HepG2 (cell line): Measurements from ENCODE around the gene ZCCHC24. TPM values are rescaled to one million over a fixed set of nuclear protein-coding genes. Genes with fewer than 3 reads are reported as not detected.

ENCODE experiments used
- ATAC-seq: fragments of 200-7000 bp; cut with Tn5 transposase; 3 replicates; pipeline ENCODE4 v1.9.1; 2020; ENCODE audit warnings: mild to moderate bottlenecking, moderate library complexity
- BruUV-seq: library from RNA; stranded (reverse); fragments of 400-500 nt; replicated peaks from 2 replicates; lab custom pipeline; 2021; lab: Mats Ljungman, UMichigan
- CTCF ChIA-PET: fragments of 300-600 bp; formaldehyde crosslinking; extraction: SDS; loops from one replicate; lab custom pipeline; 2021; ENCODE audit warnings: low total read pairs, inconsistent platforms, low intra/inter-chr PET ratio; lab: Yijun Ruan, JAX
- POLR2A ChIA-PET: fragments of 350-600 bp; sonication (Branson Sonifier 250); formaldehyde crosslinking; loops from one replicate; lab custom pipeline; 2020; ENCODE audit warnings: antibody characterized with exemption, inconsistent platforms; lab: Yijun Ruan, JAX
- DNase-seq: peaks from one replicate; pipeline ENCODE4 v3.0.0-alpha.2; 2015; ENCODE audit warnings: low spot score
- FAIRE-seq: peaks from 3 replicates; lab custom pipeline; 2011; peaks lifted over from hg19 to GRCh38; lab: Jason Lieb, UNC
- H2AFZ ChIP-seq: one replicate; pipeline ENCODE4 v1.6.1; 2011; ENCODE audit warnings: low read length, inconsistent platforms
- H3K27ac ChIP-seq: fragments of 300-600 bp; 3 replicates; pipeline ENCODE4 v1.8.0; 2011; ENCODE audit warnings: mixed run types, mild to moderate bottlenecking, mixed read lengths, low read length, inconsistent platforms; ENCODE audit not compliant: insufficient read depth; ENCODE audit errors: extremely low read length
- H3K27me3 ChIP-seq, 2 experiments: fragments of 200-600 bp in 1 of 2; 2 replicates in 1 of 2; 3 replicates in 1 of 2; pipeline versions ENCODE4 v1.6.0 to v1.8.0; 2011; ENCODE audit warnings: low read length in 2 of 2, mild to moderate bottlenecking in 2 of 2, moderate library complexity in 2 of 2, inconsistent platforms in 1 of 2; ENCODE audit not compliant: insufficient read depth in 2 of 2, control insufficient read depth in 1 of 2
- H3K36me3 ChIP-seq, 2 experiments: fragments of 200-600 bp in 1 of 2; replicated peaks in 1 of 2; 2 replicates in 1 of 2; 3 replicates in 1 of 2; pipeline versions ENCODE4 v1.5.1 to v1.8.0; 2011; ENCODE audit warnings: low read length in 2 of 2, inconsistent platforms in 1 of 2; ENCODE audit not compliant: insufficient read depth in 2 of 2, control insufficient read depth in 1 of 2
- H3K4me1 ChIP-seq: 2 replicates; pipeline ENCODE4 v1.5.1; 2012; ENCODE audit warnings: low read length, inconsistent platforms; ENCODE audit not compliant: insufficient read depth
- H3K4me2 ChIP-seq: 2 replicates; pipeline ENCODE4 v1.6.0; 2011; ENCODE audit warnings: low read depth, low read length, inconsistent platforms
- H3K4me3 ChIP-seq, 3 experiments: fragments of 200-600 bp in 1 of 3; sonication (generic), shearing (Covaris generic) in 1 of 3; replicated peaks in 1 of 3; 2 replicates each; pipeline ENCODE4 v1.5.1; 2011 to 2016; ENCODE audit warnings: low read length in 3 of 3, inconsistent platforms in 2 of 3, low read depth in 2 of 3, mild to moderate bottlenecking in 2 of 3, control low read depth in 1 of 3, mixed read lengths in 1 of 3; ENCODE audit not compliant: insufficient read depth in 1 of 3
- H3K79me2 ChIP-seq: one replicate; pipeline ENCODE4 v1.6.1; 2011; ENCODE audit warnings: low read length, inconsistent platforms; ENCODE audit not compliant: insufficient read depth
- H3K9ac ChIP-seq: 2 replicates; pipeline ENCODE4 v1.6.0; 2011; ENCODE audit warnings: mild to moderate bottlenecking, low read depth, low read length, inconsistent platforms; ENCODE audit not compliant: insufficient read depth
- H3K9me3 ChIP-seq: 2 replicates; pipeline ENCODE4 v1.5.1; 2012; ENCODE audit warnings: mild to moderate bottlenecking, low read length
- H4K20me1 ChIP-seq: 2 replicates; pipeline ENCODE4 v1.6.0; 2011; ENCODE audit warnings: inconsistent platforms, mild to moderate bottlenecking, low read length, moderate library complexity; ENCODE audit not compliant: insufficient read depth
- GATAD2A ChIP-seq: IDR thresholded peaks from 2 replicates; pipeline ENCODE4 v1.6.1; 2016
- HOXA3 ChIP-seq: sonication (generic); formaldehyde crosslinking; IDR thresholded peaks from 2 replicates; pipeline ENCODE4 v1.5.0; 2020; ENCODE audit warnings: missing genetic modification reagents
- JUNB ChIP-seq: sonication (generic); formaldehyde crosslinking; IDR thresholded peaks from 2 replicates; pipeline ENCODE4 v1.8.0; 2022; ENCODE audit warnings: missing genetic modification reagents, mild to moderate bottlenecking, borderline replicate concordance
- NCOA1 ChIP-seq: sonication (generic); formaldehyde crosslinking; IDR thresholded peaks from 2 replicates; pipeline ENCODE4 v1.9.0; 2021; ENCODE audit warnings: missing genetic modification reagents
- RXRA ChIP-seq: sonication (generic); formaldehyde crosslinking; IDR thresholded peaks from 2 replicates; pipeline ENCODE4 v1.5.1; 2020; ENCODE audit warnings: missing genetic modification reagents
- SAFB2 ChIP-seq: sonication (generic); formaldehyde crosslinking; IDR thresholded peaks from 2 replicates; pipeline ENCODE4 v1.5.1; 2020; ENCODE audit warnings: missing genetic modification reagents, low read depth, mild to moderate bottlenecking, borderline replicate concordance
- ZBTB1 ChIP-seq: sonication (generic); formaldehyde crosslinking; IDR thresholded peaks from 2 replicates; pipeline ENCODE4 v1.4.0; 2020; ENCODE audit warnings: missing genetic modification reagents, borderline replicate concordance
- ZBTB38 ChIP-seq: sonication (generic); formaldehyde crosslinking; IDR thresholded peaks from 2 replicates; pipeline ENCODE4 v1.5.1; 2020; ENCODE audit warnings: mild to moderate bottlenecking, missing genetic modification reagents
- ZNF326 ChIP-seq: sonication (generic); formaldehyde crosslinking; IDR thresholded peaks from 2 replicates; pipeline ENCODE4 v1.4.0; 2020; ENCODE audit warnings: missing genetic modification reagents, borderline replicate concordance
- ZNF350 ChIP-seq: sonication (generic); formaldehyde crosslinking; IDR thresholded peaks from 2 replicates; pipeline ENCODE4 v1.4.0; 2020; ENCODE audit warnings: mild to moderate bottlenecking, low read depth, missing genetic modification reagents, borderline replicate concordance
- ZNF496 ChIP-seq: sonication (generic); formaldehyde crosslinking; IDR thresholded peaks from 2 replicates; pipeline ENCODE4 v1.8.1; 2023; ENCODE audit warnings: mild to moderate bottlenecking, moderate library complexity, missing genetic modification reagents; ENCODE audit not compliant: insufficient replicate concordance
- ZNF713 ChIP-seq: sonication (generic); formaldehyde crosslinking; IDR thresholded peaks from 2 replicates; pipeline ENCODE4 v1.4.0; 2020; ENCODE audit warnings: mild to moderate bottlenecking, missing genetic modification reagents
- WGBS: methylation state at CpG from one replicate; pipeline ENCODE4 v1.1.6; 2017; ENCODE audit warnings: low lambda C conversion rate; 5-methylcytosine and 5-hydroxymethylcytosine counted together
- in situ Hi-C: cut with HindIII; loops from 2 replicates; pipeline ENCODE4 v1.10.0; 2017; ENCODE audit warnings: low pct_unique_long_range_greater_than_20kb; ENCODE audit not compliant: extremely low pct_ligation_motif_present
- intact Hi-C: fragments of 100-400 bp; cut with micrococcal nuclease; formaldehyde crosslinking; loops from one replicate; pipeline ENCODE4 v1.10.0; 2022; ENCODE audit not compliant: unreplicated experiment
- polyA plus RNA-seq, 8 experiments: library from polyadenylated mRNA; depleted of rRNA in 3 of 8; stranded (reverse) in 7 of 8; unstranded in 1 of 8; fragments of >200 nt; fragmentation: Illumina TruSeq in 4 of 8; extraction: Trizol in 4 of 8; gene quantifications; 2 replicates each; pipeline versions ENCODE4 v1.2.1 to v1.2.3, GENCODE V29; 2011 to 2016; ENCODE audit warnings: low read depth in 4 of 8, missing spikeins in 1 of 8, mixed read lengths in 1 of 8; ENCODE audit not compliant: insufficient read depth in 1 of 8
- total RNA-seq, 5 experiments: library from RNA; depleted of rRNA; stranded (reverse); fragments of >200 nt; fragmentation: Illumina TruSeq; extraction: Trizol; gene quantifications; 2 replicates each; pipeline ENCODE4 v1.2.3, GENCODE V29; 2016; ENCODE audit warnings: low read depth in 1 of 5
- TF ChIP-seq, protein P1 (sequence below): sonication (generic); formaldehyde crosslinking; IDR thresholded peaks from 2 replicates; pipeline ENCODE4; 2020; ENCODE audit warnings: missing genetic modification reagents, mild to moderate bottlenecking, borderline replicate concordance
- TF ChIP-seq, protein P2 (sequence below): sonication (generic); formaldehyde crosslinking; IDR thresholded peaks from 2 replicates; pipeline ENCODE4 v1.4.0; 2020; ENCODE audit warnings: mild to moderate bottlenecking, missing genetic modification reagents
- TF ChIP-seq, protein P3 (sequence below): sonication (generic); formaldehyde crosslinking; IDR thresholded peaks from 2 replicates; pipeline ENCODE4 v1.4.0; 2020; ENCODE audit warnings: missing genetic modification reagents
- TF ChIP-seq, protein P4 (sequence below): sonication (generic); formaldehyde crosslinking; IDR thresholded peaks from 2 replicates; pipeline ENCODE4 v1.8.0; 2022; ENCODE audit warnings: missing genetic modification reagents, low read depth, mild to moderate bottlenecking, borderline replicate concordance

Gene ZCCHC24
- total and polyA plus RNA-seq, 2 of the 13 experiments (the other 11 are each of a cell fraction or from before 2014, with no cell fraction given) = 3.1 to 7.9 TPM

DNA sequence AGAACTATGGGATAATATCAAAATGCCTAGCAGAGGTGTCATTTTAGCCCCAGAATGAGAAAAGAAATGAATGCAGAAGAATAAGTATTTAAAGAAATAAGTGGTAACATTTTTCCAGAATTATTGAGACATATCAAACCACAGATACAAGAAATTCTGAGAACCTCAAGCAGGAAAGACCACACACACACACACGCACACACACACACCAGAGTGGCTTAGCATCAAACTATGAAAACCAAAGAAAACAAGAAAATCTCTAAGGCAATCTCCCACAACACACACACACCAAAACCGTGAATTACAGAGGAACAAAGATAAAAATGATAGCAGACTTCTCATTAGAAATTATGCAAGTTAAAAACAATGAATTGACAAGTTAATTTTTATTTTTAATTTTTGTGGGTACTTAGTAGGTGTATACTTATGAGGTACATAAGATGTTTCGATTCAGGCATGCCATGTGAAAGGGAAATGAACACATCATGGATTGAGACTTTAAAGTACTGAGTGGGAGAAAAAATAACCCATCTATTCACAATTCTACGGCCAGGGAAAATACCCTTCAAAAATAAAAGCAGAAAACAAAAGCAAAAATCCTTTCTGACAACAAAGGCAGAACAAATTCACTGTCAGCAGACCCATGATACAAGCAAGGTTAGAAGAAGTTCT is 83.6 kb downstream of the ZCCHC24 start:
- Histone ChIP-seq H3K4me3 (no peak overlapping the region), H3K9ac (no peak overlapping the region), H3K27ac (no peak overlapping the region), H4K20me1 (no peaks in the 10 kb centered on the region; the same call in 1 of the 2 replicates), H2AFZ (no peak overlapping the region), H3K79me2 (no peaks in the 10 kb centered on the region), H3K27me3 (no peaks in the 10 kb centered on the region), H3K4me2 (no peak overlapping the region), H3K36me3 (peaks cover 1 to 5% of the 10 kb centered on the region in 2 experiments; a peak in 1 of 5 replicates), H3K4me1 (peaks cover 23% of the 10 kb centered on the region), H3K9me3 (no peaks in the 10 kb centered on the region)
- in situ Hi-C loops = no loop called here
- CTCF ChIA-PET = no interaction called here
- no TSS peak for BruUV-seq
- ATAC-seq (no peak), DNase-seq (no peak), FAIRE-seq (no peak)
- intact Hi-C loops = no loop called here
- POLR2A ChIA-PET = interaction anchor here (1.7 kb wide), 1 partner anchor 14 kb away, joined by 4 read pairs; no protein-coding TSS in a partner anchor
- 87% methylated on average over 4 of the region's 4 CpGs for whole genome bisulfite sequencing
- TF ChIP-seq JUNB (CRISPR knock-in tag) = no peak
- TF ChIP-seq ZNF350 = no peak
- no peak for TF ChIP-seq GATAD2A (CRISPR knock-in tag)
- TF ChIP-seq, protein P1, sequence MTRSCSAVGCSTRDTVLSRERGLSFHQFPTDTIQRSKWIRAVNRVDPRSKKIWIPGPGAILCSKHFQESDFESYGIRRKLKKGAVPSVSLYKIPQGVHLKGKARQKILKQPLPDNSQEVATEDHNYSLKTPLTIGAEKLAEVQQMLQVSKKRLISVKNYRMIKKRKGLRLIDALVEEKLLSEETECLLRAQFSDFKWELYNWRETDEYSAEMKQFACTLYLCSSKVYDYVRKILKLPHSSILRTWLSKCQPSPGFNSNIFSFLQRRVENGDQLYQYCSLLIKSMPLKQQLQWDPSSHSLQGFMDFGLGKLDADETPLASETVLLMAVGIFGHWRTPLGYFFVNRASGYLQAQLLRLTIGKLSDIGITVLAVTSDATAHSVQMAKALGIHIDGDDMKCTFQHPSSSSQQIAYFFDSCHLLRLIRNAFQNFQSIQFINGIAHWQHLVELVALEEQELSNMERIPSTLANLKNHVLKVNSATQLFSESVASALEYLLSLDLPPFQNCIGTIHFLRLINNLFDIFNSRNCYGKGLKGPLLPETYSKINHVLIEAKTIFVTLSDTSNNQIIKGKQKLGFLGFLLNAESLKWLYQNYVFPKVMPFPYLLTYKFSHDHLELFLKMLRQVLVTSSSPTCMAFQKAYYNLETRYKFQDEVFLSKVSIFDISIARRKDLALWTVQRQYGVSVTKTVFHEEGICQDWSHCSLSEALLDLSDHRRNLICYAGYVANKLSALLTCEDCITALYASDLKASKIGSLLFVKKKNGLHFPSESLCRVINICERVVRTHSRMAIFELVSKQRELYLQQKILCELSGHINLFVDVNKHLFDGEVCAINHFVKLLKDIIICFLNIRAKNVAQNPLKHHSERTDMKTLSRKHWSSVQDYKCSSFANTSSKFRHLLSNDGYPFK (CRISPR knock-in tag) = no peak
- TF ChIP-seq, protein P2, sequence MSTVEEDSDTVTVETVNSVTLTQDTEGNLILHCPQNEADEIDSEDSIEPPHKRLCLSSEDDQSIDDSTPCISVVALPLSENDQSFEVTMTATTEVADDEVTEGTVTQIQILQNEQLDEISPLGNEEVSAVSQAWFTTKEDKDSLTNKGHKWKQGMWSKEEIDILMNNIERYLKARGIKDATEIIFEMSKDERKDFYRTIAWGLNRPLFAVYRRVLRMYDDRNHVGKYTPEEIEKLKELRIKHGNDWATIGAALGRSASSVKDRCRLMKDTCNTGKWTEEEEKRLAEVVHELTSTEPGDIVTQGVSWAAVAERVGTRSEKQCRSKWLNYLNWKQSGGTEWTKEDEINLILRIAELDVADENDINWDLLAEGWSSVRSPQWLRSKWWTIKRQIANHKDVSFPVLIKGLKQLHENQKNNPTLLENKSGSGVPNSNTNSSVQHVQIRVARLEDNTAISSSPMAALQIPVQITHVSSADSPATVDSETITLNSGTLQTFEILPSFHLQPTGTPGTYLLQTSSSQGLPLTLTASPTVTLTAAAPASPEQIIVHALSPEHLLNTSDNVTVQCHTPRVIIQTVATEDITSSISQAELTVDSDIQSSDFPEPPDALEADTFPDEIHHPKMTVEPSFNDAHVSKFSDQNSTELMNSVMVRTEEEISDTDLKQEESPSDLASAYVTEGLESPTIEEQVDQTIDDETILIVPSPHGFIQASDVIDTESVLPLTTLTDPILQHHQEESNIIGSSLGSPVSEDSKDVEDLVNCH (CRISPR knock-in tag) = no peak
- no peak for TF ChIP-seq ZBTB38 (CRISPR knock-in tag)
- TF ChIP-seq RXRA (CRISPR knock-in tag) = no peak
- no peak for TF ChIP-seq NCOA1 (CRISPR knock-in tag)
- TF ChIP-seq HOXA3 (CRISPR knock-in tag) = no peak
- TF ChIP-seq ZNF326 (CRISPR knock-in tag) = no peak
- no peak for TF ChIP-seq SAFB2 (CRISPR knock-in tag)
- TF ChIP-seq, protein P3, sequence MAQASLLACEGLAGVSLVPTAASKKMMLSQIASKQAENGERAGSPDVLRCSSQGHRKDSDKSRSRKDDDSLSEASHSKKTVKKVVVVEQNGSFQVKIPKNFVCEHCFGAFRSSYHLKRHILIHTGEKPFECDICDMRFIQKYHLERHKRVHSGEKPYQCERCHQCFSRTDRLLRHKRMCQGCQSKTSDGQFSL (CRISPR knock-in tag) = no peak
- no peak for TF ChIP-seq ZNF713 (CRISPR knock-in tag)
- TF ChIP-seq, protein P4, sequence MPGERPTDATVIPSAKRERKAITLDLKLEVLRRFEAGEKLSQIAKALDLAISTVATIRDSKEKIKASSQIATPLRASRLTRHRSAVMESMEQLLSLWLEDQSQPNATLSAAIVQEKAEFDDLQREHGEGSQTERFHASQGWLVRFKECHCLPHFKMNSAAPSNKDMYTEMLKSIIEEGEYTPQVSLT (CRISPR knock-in tag) = no peak
- no peak for TF ChIP-seq ZNF496 (CRISPR knock-in tag)
- TF ChIP-seq ZBTB1 (CRISPR knock-in tag) = no peak
